ENCODE data around the gene NAGA. TPM values are rescaled to one million over a fixed set of nuclear protein-coding genes. Genes with fewer than 3 reads are reported as not detected.

Gene NAGA
- total RNA-seq, 1 donor from 2014 or later = 17.0 TPM

- ATAC-seq (no peak), DNase-seq (ENCODE audit: low spot score) (peak; percentile 36)
- intact Hi-C loops (cut with DNase I) = loop anchor here (10.0 kb wide), 1 partner anchor 86 kb away; no protein-coding TSS in a partner anchor
Measured at GRCh38 chr22:42061041-42061440, 9.6 kb downstream of the NAGA start.

- ATAC-seq = no peak
- intact Hi-C loops (cut with DNase I) = loop anchor here (10.0 kb wide), 1 partner anchor 86 kb away; no protein-coding TSS in a partner anchor
- peak; percentile 40 for DNase-seq (ENCODE audit: low spot score)
Measured at GRCh38 chr22:42060489-42060888, 10.1 kb downstream of the NAGA start.

GRCh38 chr22:42056757-42057511, 13.7 kb downstream of the NAGA start:
- DNase-seq (ENCODE audit: low spot score) = no peak
- no peak for ATAC-seq
- intact Hi-C loops (cut with DNase I) = no loop called here

- ATAC-seq (no peak), DNase-seq (ENCODE audit: low spot score) (no peak)
- intact Hi-C loops (cut with DNase I) = no loop called here
Measured at GRCh38 chr22:42052765-42053164, 17.8 kb downstream of the NAGA start.

- no peak for DNase-seq (ENCODE audit: low spot score)
- intact Hi-C loops (cut with DNase I) = no loop called here
- no peak for ATAC-seq
Measured at GRCh38 chr22:42050641-42051180, 19.9 kb downstream of the NAGA start.

GRCh38 chr22:42041784-42042183, 28.8 kb downstream of the NAGA start:
- intact Hi-C loops (cut with DNase I) = no loop called here
- ATAC-seq = no peak
- DNase-seq (ENCODE audit: low spot score) = no peak

GRCh38 chr22:42039271-42039670, 31.3 kb downstream of the NAGA start:
- no peak for DNase-seq (ENCODE audit: low spot score)
- intact Hi-C loops (cut with DNase I) = no loop called here
- no peak for ATAC-seq

- intact Hi-C loops (cut with DNase I) = no loop called here
- no peak for DNase-seq (ENCODE audit: low spot score)
- no peak for ATAC-seq
Measured at GRCh38 chr22:42035256-42035655, 35.4 kb downstream of the NAGA start.

GRCh38 chr22:42033263-42034181, 37.1 kb downstream of the NAGA start:
- intact Hi-C loops (cut with DNase I) = no loop called here
- no peak for DNase-seq (ENCODE audit: low spot score)
- ATAC-seq = no peak

- DNase-seq (ENCODE audit: low spot score) (no peak), ATAC-seq (no peak)
- intact Hi-C loops (cut with DNase I) = no loop called here
Measured at GRCh38 chr22:42026705-42027104, 43.9 kb downstream of the NAGA start.

- intact Hi-C loops (cut with DNase I) = no loop called here
- DNase-seq (ENCODE audit: low spot score) (no peak), ATAC-seq (no peak)
Measured at GRCh38 chr22:42025421-42025820, 45.2 kb downstream of the NAGA start.

GRCh38 chr22:42022162-42022847, 48.3 kb downstream of the NAGA start:
- intact Hi-C loops (cut with DNase I) = no loop called here
- DNase-seq (ENCODE audit: low spot score) (no peak), ATAC-seq (no peak)

- DNase-seq (ENCODE audit: low spot score) (no peak), ATAC-seq (no peak)
- intact Hi-C loops (cut with DNase I) = no loop called here
Measured at GRCh38 chr22:42021571-42021970, 49.0 kb downstream of the NAGA start.

- DNase-seq (ENCODE audit: low spot score) = no peak
- intact Hi-C loops (cut with DNase I) = no loop called here
- no peak for ATAC-seq
Measured at GRCh38 chr22:42018224-42018623, 52.4 kb downstream of the NAGA start.

GRCh38 chr22:42016111-42016510, 54.5 kb downstream of the NAGA start:
- no peak for ATAC-seq
- intact Hi-C loops (cut with DNase I) = no loop called here
- DNase-seq (ENCODE audit: low spot score) = no peak

GRCh38 chr22:42013385-42013784, 57.2 kb downstream of the NAGA start:
- DNase-seq (ENCODE audit: low spot score) = no peak
- intact Hi-C loops (cut with DNase I) = no loop called here
- ATAC-seq = no peak

- DNase-seq (ENCODE audit: low spot score) = no peak
- intact Hi-C loops (cut with DNase I) = no loop called here
- no peak for ATAC-seq
Measured at GRCh38 chr22:42010778-42011177, 59.8 kb downstream of the NAGA start.
